ENCODE results near the gene PPP2R5D.

Gene PPP2R5D

DNA sequence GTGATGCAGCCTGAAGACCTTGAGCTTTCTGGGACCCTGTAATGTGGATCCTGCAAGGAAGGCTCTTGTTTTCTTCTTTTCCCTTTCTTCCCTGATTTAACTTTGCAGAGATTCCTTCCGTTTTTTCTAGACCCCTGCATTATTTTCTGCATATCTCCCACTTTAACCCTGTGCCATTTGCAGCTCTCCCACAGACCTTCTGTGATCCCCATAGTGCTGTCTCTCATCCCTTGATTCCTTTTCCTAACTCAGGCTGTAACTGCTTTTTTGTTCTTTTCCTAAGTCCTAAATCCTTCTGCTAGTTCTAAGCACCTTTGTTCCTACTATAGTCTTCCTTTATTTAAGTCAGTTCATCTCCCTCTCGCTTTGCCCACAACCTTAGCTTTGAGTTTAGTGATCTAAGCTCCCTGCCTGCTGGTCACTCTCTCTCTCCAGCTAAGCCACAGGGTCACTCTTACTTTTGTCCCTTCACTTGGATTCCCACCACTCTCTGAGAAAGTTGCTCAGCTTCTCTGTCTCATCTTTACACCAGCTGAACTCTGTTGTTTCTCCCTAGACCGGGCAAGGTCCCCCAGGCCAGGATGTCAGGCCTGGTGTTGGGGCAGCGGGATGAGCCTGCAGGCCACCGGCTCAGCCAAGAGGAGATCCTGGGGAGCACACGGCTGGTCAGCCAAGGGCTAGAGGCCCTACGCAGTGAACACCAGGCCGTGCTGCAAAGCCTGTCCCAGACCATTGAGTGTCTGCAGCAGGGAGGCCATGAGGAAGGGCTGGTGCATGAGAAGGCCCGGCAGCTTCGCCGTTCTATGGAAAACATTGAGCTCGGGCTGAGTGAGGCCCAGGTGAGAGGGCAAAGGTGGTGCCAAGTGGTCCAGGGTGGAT is 76.6 kb downstream of the PPP2R5D start:
- Mint-ChIP-seq H3K36me3 (ENCODE audit: insufficient read depth) (peaks cover 16% of the 10 kb centered on the region), H3K9me3 (no peaks in the 10 kb centered on the region)
- DNase-seq (ENCODE audit: low spot score in 2 of 2), result no peak

GRCh38 chr6:43061861-43062260 is 77.5 kb downstream of the PPP2R5D start:
- Mint-ChIP-seq H3K36me3 (ENCODE audit: insufficient read depth) (peaks cover 16% of the 10 kb centered on the region), H3K4me3 (no peak overlapping the region), H3K27ac (ENCODE audit: low read depth) (no peak overlapping the region), H3K27me3 (no peaks in the 10 kb centered on the region), H3K9me3 (no peaks in the 10 kb centered on the region), H3K4me1 (peaks cover 40% of the 10 kb centered on the region)
- no peak for DNase-seq (ENCODE audit: low spot score in 2 of 2)
- ATAC-seq (replicated peaks; ENCODE audit: extremely low read depth, poor library complexity, severe bottlenecking), result no peak

More for the DNA sequence above, 76.6 kb downstream of the PPP2R5D start:
- no peak for ATAC-seq (replicated peaks; ENCODE audit: extremely low read depth, poor library complexity, severe bottlenecking)
- peak overlapping the region; percentile 32 for H3K27ac Mint-ChIP-seq (ENCODE audit: low read depth)
- H3K27me3 Mint-ChIP-seq, result no peaks in the 10 kb centered on the region
- peak overlapping the region; percentile 93 for H3K4me3 Mint-ChIP-seq
- H3K4me1 Mint-ChIP-seq, result peaks cover 40% of the 10 kb centered on the region

All from central memory CD8-positive, alpha-beta T cell (primary cell).